ENCODE data around the gene PTPRT. TPM values are rescaled to one million over a fixed set of nuclear protein-coding genes. Genes with fewer than 3 reads are reported as not detected.

The PTPRT gene
- total RNA-seq, 1 experiment from 2014 or later, result not detected

- no peak for DNase-seq
- Histone ChIP-seq H2AFZ (ENCODE audit: low read length) (no peak overlapping the region), H3K9me3 (ENCODE audit: low read length) (peaks cover 31% of the 10 kb centered on the region), H3K27me3 (ENCODE audit: low read length) (no peaks in the 10 kb centered on the region), H4K20me1 (ENCODE audit: low read length) (no peaks in the 10 kb centered on the region), H3K36me3 (ENCODE audit: low read depth, low read length) (no peaks in the 10 kb centered on the region), H3K4me2 (ENCODE audit: low read length) (no peak overlapping the region), H3K27ac (ENCODE audit: low read length) (no peak overlapping the region), H3K4me1 (ENCODE audit: insufficient read depth, low read length) (no peaks in the 10 kb centered on the region), H3K9ac (ENCODE audit: low read length) (no peak overlapping the region), H3F3A (ENCODE audit: low read length, unreplicated experiment) (no peaks in the 10 kb centered on the region), H3K9me2 (replicated peaks; ENCODE audit: low read length) (no peaks in the 10 kb centered on the region), H3K4me3 (ENCODE audit: low read length) (no peak overlapping the region), H3K79me2 (ENCODE audit: low read length) (no peaks in the 10 kb centered on the region)
- POLR2A ChIA-PET (ENCODE audit: unreplicated experiment), result no interaction called here
- no TSS peak for BruUV-seq (replicated peaks)
- no peak for TF ChIP-seq EZH2phosphoT487 (IDR thresholded peaks at IDR 0.05; ENCODE audit: borderline replicate concordance, low read length)
- TF ChIP-seq, protein P1, sequence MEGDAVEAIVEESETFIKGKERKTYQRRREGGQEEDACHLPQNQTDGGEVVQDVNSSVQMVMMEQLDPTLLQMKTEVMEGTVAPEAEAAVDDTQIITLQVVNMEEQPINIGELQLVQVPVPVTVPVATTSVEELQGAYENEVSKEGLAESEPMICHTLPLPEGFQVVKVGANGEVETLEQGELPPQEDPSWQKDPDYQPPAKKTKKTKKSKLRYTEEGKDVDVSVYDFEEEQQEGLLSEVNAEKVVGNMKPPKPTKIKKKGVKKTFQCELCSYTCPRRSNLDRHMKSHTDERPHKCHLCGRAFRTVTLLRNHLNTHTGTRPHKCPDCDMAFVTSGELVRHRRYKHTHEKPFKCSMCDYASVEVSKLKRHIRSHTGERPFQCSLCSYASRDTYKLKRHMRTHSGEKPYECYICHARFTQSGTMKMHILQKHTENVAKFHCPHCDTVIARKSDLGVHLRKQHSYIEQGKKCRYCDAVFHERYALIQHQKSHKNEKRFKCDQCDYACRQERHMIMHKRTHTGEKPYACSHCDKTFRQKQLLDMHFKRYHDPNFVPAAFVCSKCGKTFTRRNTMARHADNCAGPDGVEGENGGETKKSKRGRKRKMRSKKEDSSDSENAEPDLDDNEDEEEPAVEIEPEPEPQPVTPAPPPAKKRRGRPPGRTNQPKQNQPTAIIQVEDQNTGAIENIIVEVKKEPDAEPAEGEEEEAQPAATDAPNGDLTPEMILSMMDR (conservative IDR thresholded peaks at IDR 0.05; ENCODE audit: low read depth, low read length), result no peak
- TF ChIP-seq EZH2 (IDR thresholded peaks at IDR 0.05; ENCODE audit: low read length, unreplicated experiment), result no peak
- intact Hi-C loops (cut with micrococcal nuclease), result no loop called here
- CTCF ChIA-PET, result no interaction called here
- ATAC-seq, result no peak
Measured at GRCh38 chr20:43066125-43066524, 123.6 kb downstream of the PTPRT start.

GRCh38 chr20:43065299-43065698, 124.4 kb downstream of the PTPRT start:
- no peaks in the 10 kb centered on the region for H3K36me3 ChIP-seq (ENCODE audit: low read depth, low read length)
- DNase-seq, result no peak
- CTCF ChIA-PET, result no interaction called here
- no peak overlapping the region for H3K4me2 ChIP-seq (ENCODE audit: low read length)
- H3K4me3 ChIP-seq (ENCODE audit: low read length), result no peak overlapping the region
- peaks cover 35% of the 10 kb centered on the region for H3K9me3 ChIP-seq (ENCODE audit: low read length)
- BruUV-seq (replicated peaks), result no TSS peak
- no peak overlapping the region for H3K9ac ChIP-seq (ENCODE audit: low read length)
- no peaks in the 10 kb centered on the region for H3F3A ChIP-seq (ENCODE audit: low read length, unreplicated experiment)
- H3K4me1 ChIP-seq (ENCODE audit: insufficient read depth, low read length), result no peaks in the 10 kb centered on the region
- intact Hi-C loops (cut with micrococcal nuclease), result no loop called here
- no peak overlapping the region for H3K27ac ChIP-seq (ENCODE audit: low read length)
- H3K79me2 ChIP-seq (ENCODE audit: low read length), result no peaks in the 10 kb centered on the region
- no peak for ATAC-seq
- H3K9me2 ChIP-seq (replicated peaks; ENCODE audit: low read length), result no peaks in the 10 kb centered on the region
- POLR2A ChIA-PET (ENCODE audit: unreplicated experiment), result no interaction called here
- H3K27me3 ChIP-seq (ENCODE audit: low read length), result no peaks in the 10 kb centered on the region
- H4K20me1 ChIP-seq (ENCODE audit: low read length), result no peaks in the 10 kb centered on the region
- TF ChIP-seq, protein P1 (conservative IDR thresholded peaks at IDR 0.05; ENCODE audit: low read depth, low read length), result no peak
- TF ChIP-seq EZH2 (IDR thresholded peaks at IDR 0.05; ENCODE audit: low read length, unreplicated experiment), result no peak
- TF ChIP-seq EZH2phosphoT487 (IDR thresholded peaks at IDR 0.05; ENCODE audit: borderline replicate concordance, low read length), result no peak
- no peak overlapping the region for H2AFZ ChIP-seq (ENCODE audit: low read length)

- Histone ChIP-seq H3K9ac (ENCODE audit: low read length) (no peak overlapping the region), H3K9me3 (ENCODE audit: low read length) (peaks cover 30% of the 10 kb centered on the region), H3K27me3 (ENCODE audit: low read length) (no peaks in the 10 kb centered on the region), H2AFZ (ENCODE audit: low read length) (no peak overlapping the region), H3F3A (ENCODE audit: low read length, unreplicated experiment) (no peaks in the 10 kb centered on the region), H4K20me1 (ENCODE audit: low read length) (no peaks in the 10 kb centered on the region), H3K27ac (ENCODE audit: low read length) (no peak overlapping the region), H3K36me3 (ENCODE audit: low read depth, low read length) (no peaks in the 10 kb centered on the region), H3K4me3 (ENCODE audit: low read length) (no peak overlapping the region), H3K4me1 (ENCODE audit: insufficient read depth, low read length) (no peaks in the 10 kb centered on the region), H3K9me2 (replicated peaks; ENCODE audit: low read length) (no peaks in the 10 kb centered on the region), H3K4me2 (ENCODE audit: low read length) (no peak overlapping the region), H3K79me2 (ENCODE audit: low read length) (no peaks in the 10 kb centered on the region)
- DNase-seq (no peak), ATAC-seq (no peak)
- intact Hi-C loops (cut with micrococcal nuclease), result no loop called here
- BruUV-seq (replicated peaks), result no TSS peak
- POLR2A ChIA-PET (ENCODE audit: unreplicated experiment), result no interaction called here
- TF ChIP-seq EZH2 (IDR thresholded peaks at IDR 0.05; ENCODE audit: low read length, unreplicated experiment) (no peak), EZH2phosphoT487 (IDR thresholded peaks at IDR 0.05; ENCODE audit: borderline replicate concordance, low read length) (no peak)
- TF ChIP-seq, protein P1 (conservative IDR thresholded peaks at IDR 0.05; ENCODE audit: low read depth, low read length), result no peak
- CTCF ChIA-PET, result no interaction called here
Measured at GRCh38 chr20:43058077-43058476, 131.6 kb downstream of the PTPRT start.

All from PC-3 (cell line).